GM18861 (cell line): Measurements from ENCODE around the gene CREB3L1.

ENCODE experiments used
- ATAC-seq: cut with Tn5 transposase; IDR thresholded peaks from one replicate; pipeline ENCODE4 v1.9.1; 2021; ENCODE audit not compliant: unreplicated experiment

CREB3L1 gene

GRCh38 chr11:46272816-46273427 lies 4.5 kb upstream of the CREB3L1 start:
- ATAC-seq, result no peak

GRCh38 chr11:46273511-46274205 lies 3.8 kb upstream of the CREB3L1 start:
- ATAC-seq, result no peak

- ATAC-seq, result no peak
Observed at GRCh38 chr11:46275964-46276641, 1.4 kb upstream of the CREB3L1 start.

GRCh38 chr11:46277313-46277621 lies 195 bp upstream of the CREB3L1 start:
- ATAC-seq, result no peak

GRCh38 chr11:46278387-46279125 lies 1.1 kb downstream of the CREB3L1 start:
- ATAC-seq, result no peak

- ATAC-seq, result no peak
Observed at GRCh38 chr11:46279126-46280099, 2.0 kb downstream of the CREB3L1 start.

- no peak for ATAC-seq
Observed at GRCh38 chr11:46280706-46281105, 3.2 kb downstream of the CREB3L1 start.

GRCh38 chr11:46281371-46281831 lies 3.9 kb downstream of the CREB3L1 start:
- ATAC-seq, result no peak

GRCh38 chr11:46285173-46285572 lies 7.7 kb downstream of the CREB3L1 start:
- ATAC-seq, result no peak

GRCh38 chr11:46285594-46286033 lies 8.2 kb downstream of the CREB3L1 start:
- no peak for ATAC-seq

GRCh38 chr11:46286789-46287188 lies 9.3 kb downstream of the CREB3L1 start:
- no peak for ATAC-seq

- ATAC-seq, result no peak
Observed at GRCh38 chr11:46288451-46288850, 11.0 kb downstream of the CREB3L1 start.

GRCh38 chr11:46290011-46290410 lies 12.5 kb downstream of the CREB3L1 start:
- no peak for ATAC-seq

- no peak for ATAC-seq
Observed at GRCh38 chr11:46290598-46291309, 13.3 kb downstream of the CREB3L1 start.

GRCh38 chr11:46291441-46292150 lies 14.1 kb downstream of the CREB3L1 start:
- no peak for ATAC-seq

- no peak for ATAC-seq
Observed at GRCh38 chr11:46293066-46293465, 15.6 kb downstream of the CREB3L1 start.

GRCh38 chr11:46293641-46294103 lies 16.2 kb downstream of the CREB3L1 start:
- no peak for ATAC-seq

GRCh38 chr11:46294365-46295309 lies 17.2 kb downstream of the CREB3L1 start:
- ATAC-seq, result no peak
